Thyroid gland (tissue), 4 donors: ENCODE data around the gene GLIPR1L1.

Experiments
- CTCF ChIP-seq, 6 experiments: fragments of 200-600 bp in 3 of 6; fragments of 450-650 bp in 3 of 6; sonication (generic) in 3 of 6; IDR thresholded peaks; one replicate each; pipeline ENCODE4 v1.5.1; 2016 to 2019; ENCODE audit warnings: antibody characterized with exemption in 6 of 6, mild to moderate bottlenecking in 2 of 6, inconsistent platforms in 1 of 6, moderate library complexity in 1 of 6
- POLR2A ChIP-seq, 2 donors: fragments of 450-650 bp; IDR thresholded peaks; one replicate each; pipeline ENCODE4 v1.6.1; 2017; ENCODE audit warnings: antibody characterized with exemption in 2 of 2, mild to moderate bottlenecking in 2 of 2, moderate library complexity in 1 of 2

- TF ChIP-seq CTCF (IDR thresholded peaks at IDR 0.05) (no peak), POLR2A (IDR thresholded peaks at IDR 0.05) (no peak)
Observed at GRCh38 chr12:75315518-75315917, 19.0 kb upstream of the GLIPR1L1 start.
